Inflammatory macrophage treated with lipopolysaccharide for 4 hours (primary cell): ENCODE data around the gene ERC2.
A peak's percentile ranks its signal among the peaks of the same experiment; 100 is the strongest.

Experiments
- DNase-seq: peaks from one replicate; pipeline ENCODE4 v3.0.0-alpha.2; 2020

The ERC2 gene

DNA sequence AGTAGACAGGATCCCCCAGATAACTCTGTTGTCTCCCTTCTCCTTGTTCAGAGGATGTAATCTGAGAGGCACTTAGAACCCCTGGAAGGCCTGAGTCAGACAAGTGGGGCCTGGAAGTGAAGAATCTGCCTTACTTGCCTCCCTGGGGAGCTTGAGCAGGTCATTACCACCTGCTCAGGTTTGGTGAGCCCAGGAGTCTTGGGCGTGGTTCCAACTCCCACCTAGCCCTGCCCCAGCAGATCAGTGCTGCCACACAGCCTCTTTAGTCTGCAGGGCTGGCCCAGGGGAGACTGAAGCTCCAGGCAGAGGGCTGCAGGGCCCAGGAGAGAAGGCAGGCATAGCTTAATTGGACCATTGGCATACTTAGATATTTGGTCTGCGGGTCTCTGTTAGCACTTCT, 230.0 kb downstream of the ERC2 start:
- no peak for DNase-seq

- no peak for DNase-seq
Observed at GRCh38 chr3:56233742-56234141, 234.5 kb downstream of the ERC2 start.

- DNase-seq, result no peak
Observed at GRCh38 chr3:56229311-56229710, 239.0 kb downstream of the ERC2 start.

DNA sequence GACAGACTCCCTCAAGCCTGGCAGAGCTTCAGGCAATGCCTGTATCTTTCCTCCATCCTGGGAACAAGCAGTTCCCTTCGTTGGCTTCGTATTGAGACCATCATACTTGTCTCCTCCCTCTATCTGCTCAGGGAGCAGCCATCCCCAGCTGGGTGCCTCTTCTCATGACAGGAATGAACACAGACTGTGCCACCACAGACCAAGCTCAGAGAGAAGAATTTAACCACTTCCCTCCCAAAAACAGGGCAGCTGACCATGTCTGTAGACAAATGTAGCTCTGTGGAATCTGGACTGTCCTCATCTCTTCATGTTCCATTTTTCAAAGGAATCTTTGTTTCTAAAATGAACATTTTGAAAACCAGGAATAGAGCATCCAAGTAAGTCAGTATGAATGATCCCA, 245.4 kb downstream of the ERC2 start:
- no peak for DNase-seq

- DNase-seq, result no peak
Observed at GRCh38 chr3:56219894-56220805, 248.1 kb downstream of the ERC2 start.

- DNase-seq, result no peak
Observed at GRCh38 chr3:56209982-56210751, 258.1 kb downstream of the ERC2 start.

DNA sequence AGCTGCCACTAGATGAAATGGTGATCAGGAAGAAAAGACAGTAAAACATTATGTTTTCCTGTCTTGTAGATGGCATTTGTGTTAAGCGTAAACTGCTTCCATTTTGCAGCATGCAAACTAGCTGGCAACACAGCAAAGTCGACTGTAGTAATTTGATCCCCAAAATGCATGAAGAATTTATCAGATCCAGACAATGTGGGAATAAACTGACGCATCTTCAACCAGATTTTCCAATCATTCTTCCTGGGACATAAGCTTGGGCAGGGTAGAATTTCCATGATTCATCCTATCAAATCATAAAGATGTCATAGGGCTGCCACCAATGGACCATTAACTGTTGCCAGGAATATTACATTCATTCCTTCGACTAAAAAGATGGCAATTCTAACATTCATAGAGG, 260.3 kb downstream of the ERC2 start:
- no peak for DNase-seq

GRCh38 chr3:56205406-56205805, 262.9 kb downstream of the ERC2 start:
- no peak for DNase-seq

DNA sequence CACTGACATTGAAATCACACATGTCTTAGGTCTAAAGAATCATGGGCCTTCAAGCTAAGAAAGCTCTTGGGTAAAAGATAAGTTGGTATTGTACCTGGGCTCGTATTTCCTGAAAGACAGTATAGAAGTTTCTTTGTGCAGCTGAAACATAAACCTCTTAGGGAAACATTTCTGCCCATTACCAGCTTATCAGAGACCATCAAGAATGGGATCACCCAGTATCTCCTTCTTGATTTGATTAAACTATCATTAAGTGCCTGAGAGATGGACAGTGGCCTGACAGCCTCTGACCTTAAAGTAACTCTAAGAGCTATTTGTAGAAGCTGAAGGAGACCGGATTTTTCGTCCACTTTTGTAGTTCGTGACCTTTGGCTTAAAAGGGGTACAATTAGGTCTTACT, 265.3 kb downstream of the ERC2 start:
- DNase-seq, result no peak

- DNase-seq, result no peak
Observed at GRCh38 chr3:56201407-56201806, 266.9 kb downstream of the ERC2 start.

DNA sequence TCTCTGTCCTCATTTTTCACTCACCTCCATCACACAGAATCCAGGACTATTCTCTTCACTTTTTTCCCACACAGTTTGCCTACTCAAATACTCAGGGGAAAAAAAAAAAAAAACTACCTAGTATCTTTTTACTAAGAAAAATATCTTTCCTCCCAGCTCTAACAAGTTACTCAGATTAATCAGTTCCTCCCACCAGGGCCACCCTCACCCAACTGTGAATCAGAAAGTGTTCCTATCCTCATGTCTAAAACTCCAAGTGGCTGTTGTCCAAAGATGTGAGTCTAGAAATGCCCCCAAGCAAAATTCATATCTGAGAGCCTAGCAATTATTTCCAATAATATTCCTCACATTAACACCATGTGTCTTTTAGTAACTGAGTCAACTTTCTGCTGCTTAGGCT, 268.0 kb downstream of the ERC2 start:
- DNase-seq, result no peak

DNA sequence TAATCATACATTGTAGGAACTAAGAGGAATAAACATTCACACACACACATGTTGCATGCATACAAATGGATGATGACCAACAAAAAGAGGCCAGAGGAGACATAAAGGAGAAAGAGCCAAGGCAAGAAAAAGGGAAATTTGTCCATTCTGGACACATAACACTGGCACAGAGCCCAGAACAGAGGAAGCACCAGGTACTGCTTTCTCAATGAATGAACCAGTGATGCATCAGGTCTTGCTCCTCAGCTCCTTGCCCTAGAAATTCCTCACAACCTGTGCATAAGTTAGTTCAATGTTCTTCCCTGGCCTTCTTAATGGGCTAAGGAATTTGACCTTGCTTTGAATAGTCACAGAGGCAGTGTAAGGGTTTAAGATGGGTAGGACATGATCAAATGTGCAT, 270.3 kb downstream of the ERC2 start:
- no peak for DNase-seq

- peak; percentile 23 for DNase-seq
Observed at GRCh38 chr3:56197259-56197965, 270.9 kb downstream of the ERC2 start.

DNA sequence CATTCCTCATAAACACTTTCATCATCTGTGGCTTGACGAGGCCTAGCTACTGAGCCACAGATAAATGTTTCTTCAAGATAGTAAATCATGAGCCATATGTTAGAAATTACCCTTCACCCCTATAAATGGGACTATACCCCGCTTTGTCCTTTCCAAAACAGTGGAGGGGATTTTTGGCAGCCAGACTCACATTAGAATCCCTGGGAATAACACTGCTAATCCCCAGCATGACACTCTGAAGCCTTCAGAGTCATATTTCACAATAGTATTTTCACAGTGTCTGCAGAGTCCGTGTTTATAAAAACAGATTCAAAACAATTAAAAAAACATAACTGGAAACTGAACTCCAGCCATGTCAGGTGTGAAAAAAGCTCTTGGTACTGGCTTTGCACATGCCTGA, 271.6 kb downstream of the ERC2 start:
- no peak for DNase-seq

GRCh38 chr3:56193519-56193918, 274.7 kb downstream of the ERC2 start:
- peak; percentile 31 for DNase-seq

DNA sequence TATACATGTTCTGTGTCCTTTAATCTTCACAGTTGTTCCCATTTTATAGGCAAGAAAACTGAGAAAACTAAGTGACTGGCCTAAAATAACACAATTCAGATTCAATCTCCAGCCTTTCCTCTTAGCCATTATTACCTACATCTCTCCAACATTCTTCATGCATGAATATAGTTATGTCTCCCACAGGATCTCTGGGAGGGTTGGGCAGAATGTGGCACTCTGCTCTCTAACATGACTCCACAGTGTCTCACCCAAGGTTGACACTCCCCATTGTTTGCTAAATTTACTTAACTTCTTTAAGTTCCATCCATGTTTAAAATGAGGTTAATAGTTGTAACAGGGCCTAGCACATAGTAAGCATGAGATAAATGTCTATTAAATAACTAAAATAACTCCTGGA, 276.3 kb downstream of the ERC2 start:
- DNase-seq, result no peak

- DNase-seq, result no peak
Observed at GRCh38 chr3:56190771-56191305, 277.4 kb downstream of the ERC2 start.

- DNase-seq, result no peak
Observed at GRCh38 chr3:56190130-56190529, 278.1 kb downstream of the ERC2 start.

DNA sequence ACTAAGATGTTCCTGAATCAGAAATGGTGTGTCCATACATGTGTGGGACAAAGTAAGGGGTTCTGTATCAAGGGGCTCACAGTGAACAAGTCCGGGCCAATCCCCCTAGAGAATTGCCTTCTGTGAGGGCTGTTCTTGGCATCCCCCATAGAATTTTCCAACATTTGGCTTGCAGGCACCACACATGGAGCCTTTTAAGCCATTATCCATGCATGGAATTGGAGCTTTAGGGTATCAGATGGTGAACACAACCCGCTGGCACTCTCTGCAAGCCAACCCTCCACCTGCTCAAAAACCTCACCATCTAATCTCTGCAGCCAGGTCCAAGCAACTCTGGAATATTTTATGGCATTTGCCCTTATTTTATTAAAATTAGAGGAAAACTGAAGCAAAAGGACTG, 278.7 kb downstream of the ERC2 start:
- DNase-seq, result no peak

- DNase-seq, result no peak
Observed at GRCh38 chr3:56188201-56188600, 280.1 kb downstream of the ERC2 start.

DNA sequence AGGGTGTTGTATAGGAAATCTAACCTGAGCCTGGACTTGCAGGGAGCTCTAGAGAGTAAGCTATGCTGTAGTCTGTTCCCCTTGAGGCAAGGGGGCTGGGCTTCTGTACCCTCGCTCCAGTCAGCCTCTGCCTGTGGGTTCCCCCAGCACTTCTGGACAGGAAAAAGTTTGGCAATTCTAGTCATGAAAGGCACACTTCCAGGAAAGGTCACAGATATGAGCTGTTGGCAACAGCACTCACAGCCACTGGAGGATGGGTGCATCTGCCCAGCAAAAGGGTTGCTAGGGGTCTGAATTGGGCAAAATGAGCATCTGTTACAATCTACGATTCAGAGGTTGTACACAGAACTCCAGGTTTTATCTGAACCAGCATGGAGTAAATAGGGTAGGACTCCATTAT, 281.2 kb downstream of the ERC2 start:
- no peak for DNase-seq

DNA sequence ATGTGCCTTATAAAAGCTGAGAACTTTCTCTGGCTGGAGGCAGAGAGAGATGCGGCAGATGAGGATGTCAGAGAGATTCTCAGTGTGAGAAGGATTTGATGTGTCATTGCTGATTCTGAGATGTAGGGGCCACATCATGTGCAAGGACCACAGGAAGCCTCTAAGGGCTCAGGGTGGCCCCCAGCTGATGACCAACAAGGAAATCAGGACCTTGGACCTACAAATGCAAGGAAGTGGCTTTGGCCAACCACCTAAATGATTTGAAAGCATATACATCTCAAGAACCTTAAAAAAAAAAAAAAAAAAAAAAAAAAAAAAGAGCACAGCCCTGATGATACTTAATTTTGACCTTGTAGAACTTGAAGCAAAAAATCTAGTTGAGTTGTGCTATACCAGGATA, 282.4 kb downstream of the ERC2 start:
- no peak for DNase-seq

DNA sequence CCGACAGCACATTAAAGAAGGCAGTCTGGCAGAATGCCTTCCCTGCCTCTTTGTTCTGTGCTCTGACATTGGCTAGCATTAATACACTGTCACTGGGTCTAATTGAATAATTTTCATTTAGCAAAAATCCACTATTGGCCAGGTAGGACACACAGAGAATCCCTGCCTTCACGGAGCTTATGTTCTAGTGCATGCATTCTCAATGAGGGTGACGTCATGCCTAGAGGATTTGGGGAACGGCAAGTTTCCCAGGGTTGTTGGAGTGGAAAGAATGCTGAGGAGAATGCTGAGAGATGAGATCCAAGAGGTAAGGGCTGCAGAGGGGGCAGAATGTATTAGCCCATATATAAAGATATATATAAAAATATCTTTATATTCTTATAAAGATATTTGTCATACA, 284.7 kb downstream of the ERC2 start:
- DNase-seq, result no peak
